ENCODE results near the gene KLK1.
"Not testable (repeated sequence)": the region's sequence is repeated elsewhere in the genome, so short reads cannot be mapped to it uniquely, and the experiment has no call there.

KLK1 gene

GRCh38 chr19:50777261-50777660, 46.3 kb downstream of the KLK1 start:
- DNase-seq (ENCODE audit: insufficient read length, low spot score) (no peak), FAIRE-seq (no peak)
- TF ChIP-seq POLR2A (IDR thresholded peaks at IDR 0.05; ENCODE audit: low read depth, low read length) (no peak), POLR2AphosphoS5 (IDR thresholded peaks at IDR 0.05; ENCODE audit: low read depth, low read length) (no peak), POU2F2 (IDR thresholded peaks at IDR 0.05; ENCODE audit: low read depth, low read length) (no peak), PAX5 (IDR thresholded peaks at IDR 0.05; ENCODE audit: insufficient read depth, low read length, severe bottlenecking) (no peak), SPI1 (IDR thresholded peaks at IDR 0.05; ENCODE audit: low read depth, low read length) (no peak), TAF1 (IDR thresholded peaks at IDR 0.05; ENCODE audit: low read depth, low read length) (no peak)

- FAIRE-seq (no peak), DNase-seq (ENCODE audit: insufficient read length, low spot score) (no peak)
- TF ChIP-seq SPI1 (IDR thresholded peaks at IDR 0.05; ENCODE audit: low read depth, low read length) (no peak), PAX5 (IDR thresholded peaks at IDR 0.05; ENCODE audit: insufficient read depth, low read length, severe bottlenecking) (no peak)
Observed at GRCh38 chr19:50776131-50776530, 47.5 kb downstream of the KLK1 start.

GRCh38 chr19:50773454-50773853, 50.1 kb downstream of the KLK1 start:
- not testable (repeated sequence) for DNase-seq (ENCODE audit: insufficient read length, low spot score); FAIRE-seq

DNA sequence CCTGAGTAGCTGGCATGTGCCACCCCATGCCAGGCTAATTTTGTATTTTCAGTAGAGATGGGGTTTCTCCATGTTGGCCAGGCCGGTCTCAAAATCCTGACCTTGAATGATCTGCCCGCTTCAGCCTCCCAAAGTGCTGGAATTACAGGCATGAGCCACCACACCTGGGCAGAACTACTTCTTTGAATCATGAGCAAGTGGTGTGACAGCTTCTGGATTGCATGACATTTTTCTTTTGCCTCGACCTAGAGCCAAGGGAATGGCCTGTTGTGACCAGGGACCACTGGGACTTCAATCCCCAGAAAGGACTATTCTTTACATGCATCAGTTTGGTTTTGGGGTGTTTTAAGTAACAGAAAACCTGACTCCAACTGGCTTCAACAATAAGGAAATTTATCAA, 50.7 kb downstream of the KLK1 start:
- DNase-seq (ENCODE audit: insufficient read length, low spot score); FAIRE-seq: not testable (repeated sequence)

DNA sequence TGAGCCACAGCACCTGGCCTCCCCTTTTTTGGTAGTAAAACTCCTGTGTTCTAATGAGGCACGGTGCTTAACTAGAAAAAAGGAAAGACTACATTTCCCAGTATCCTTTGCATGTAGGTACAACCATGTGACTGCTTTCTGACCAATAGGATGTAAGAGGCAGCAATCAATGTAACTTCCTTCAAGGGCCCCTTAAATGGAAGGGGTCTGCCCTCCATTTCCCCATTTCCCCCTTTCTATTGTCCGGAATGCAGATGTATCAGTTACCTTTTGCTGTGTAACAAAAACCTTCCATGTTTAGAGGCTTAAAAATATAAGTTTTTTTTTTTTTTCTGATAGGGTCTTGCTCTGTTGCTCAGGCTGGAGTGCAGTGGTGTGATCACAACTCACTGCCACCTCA, 51.1 kb downstream of the KLK1 start:
- no peak for TF ChIP-seq POU2F2 (IDR thresholded peaks at IDR 0.05; ENCODE audit: low read depth, low read length)
- no peak for TF ChIP-seq POLR2AphosphoS5 (IDR thresholded peaks at IDR 0.05; ENCODE audit: low read depth, low read length)
- no peak for TF ChIP-seq POLR2A (IDR thresholded peaks at IDR 0.05; ENCODE audit: low read depth, low read length)
- no peak for TF ChIP-seq TAF1 (IDR thresholded peaks at IDR 0.05; ENCODE audit: low read depth, low read length)
- no peak for TF ChIP-seq SPI1 (IDR thresholded peaks at IDR 0.05; ENCODE audit: low read depth, low read length)
- no peak for TF ChIP-seq PAX5 (IDR thresholded peaks at IDR 0.05; ENCODE audit: insufficient read depth, low read length, severe bottlenecking)
- FAIRE-seq (no peak), DNase-seq (ENCODE audit: insufficient read length, low spot score) (no peak)

GRCh38 chr19:50770888-50771287, 52.7 kb downstream of the KLK1 start:
- FAIRE-seq (no peak), DNase-seq (ENCODE audit: insufficient read length, low spot score) (no peak)
- TF ChIP-seq PAX5 (IDR thresholded peaks at IDR 0.05; ENCODE audit: insufficient read depth, low read length, severe bottlenecking), result no peak
- TF ChIP-seq TAF1 (IDR thresholded peaks at IDR 0.05; ENCODE audit: low read depth, low read length), result no peak
- TF ChIP-seq POLR2A (IDR thresholded peaks at IDR 0.05; ENCODE audit: low read depth, low read length), result no peak
- no peak for TF ChIP-seq SPI1 (IDR thresholded peaks at IDR 0.05; ENCODE audit: low read depth, low read length)
- TF ChIP-seq POU2F2 (IDR thresholded peaks at IDR 0.05; ENCODE audit: low read depth, low read length), result no peak
- TF ChIP-seq POLR2AphosphoS5 (IDR thresholded peaks at IDR 0.05; ENCODE audit: low read depth, low read length), result no peak

GRCh38 chr19:50770164-50770563, 53.4 kb downstream of the KLK1 start, which contains the start of gene GPR32:
Gene GPR32 (plus strand): TSS chr19:50770464. CDS start chr19:50770601, 137 bp downstream.
- DNase-seq (ENCODE audit: insufficient read length, low spot score); FAIRE-seq: not testable (repeated sequence)
